GM12878 (cell line): Measurements from ENCODE around the gene CSTB. TPM values are rescaled to one million over a fixed set of nuclear protein-coding genes. Genes with fewer than 3 reads are reported as not detected.

Experiments
- ATAC-seq: fragments of 200-7000 bp; cut with Tn5 transposase; 3 replicates; pipeline ENCODE4 v1.9.1; 2020; ENCODE audit warnings: mild to moderate bottlenecking, moderate library complexity
- BruUV-seq: library from RNA; stranded (reverse); fragments of 400-500 nt; replicated peaks from 2 replicates; lab custom pipeline; 2021; lab: Mats Ljungman, UMichigan
- CTCF ChIA-PET: fragments of 300-600 bp; sonication (Branson Sonifier 250); formaldehyde crosslinking; extraction: SDS; loops from one replicate; lab custom pipeline; 2021; ENCODE audit warnings: inconsistent platforms; lab: Yijun Ruan, JAX
- POLR2A ChIA-PET: fragments of 350-600 bp; formaldehyde crosslinking; extraction: SDS; loops from one replicate; lab custom pipeline; 2021; ENCODE audit warnings: inconsistent platforms; lab: Charles Lee
- RAD21 ChIA-PET: fragments of 300-600 bp; sonication (Branson Sonifier 250); formaldehyde crosslinking; loops from one replicate; lab custom pipeline; 2023; ENCODE audit warnings: antibody characterized with exemption; ENCODE audit not compliant: unreplicated experiment; lab: Charles Lee
- SMC1A ChIA-PET: fragments of 300-600 bp; sonication (Branson Sonifier 250); formaldehyde crosslinking; loops from one replicate; lab custom pipeline; 2023; ENCODE audit not compliant: unreplicated experiment, uncharacterized antibody; lab: Charles Lee
- DNase-seq: peaks from one replicate; pipeline ENCODE4 v3.0.0-alpha.2; 2011; ENCODE audit warnings: low read depth, low spot score
- FAIRE-seq: peaks from 3 replicates; lab custom pipeline; 2011; peaks lifted over from hg19 to GRCh38; lab: Jason Lieb, UNC
- H2AFZ ChIP-seq: 2 replicates; pipeline ENCODE4 v1.6.0; 2011; ENCODE audit warnings: low read depth, low read length, control low read depth; ENCODE audit not compliant: control insufficient read depth
- H3K27ac ChIP-seq: 2 replicates; pipeline ENCODE4 v1.5.1; 2011; ENCODE audit warnings: control low read depth; ENCODE audit not compliant: control insufficient read depth, insufficient read depth
- H3K27me3 ChIP-seq, 2 experiments: replicated peaks in 1 of 2; 2 replicates each; pipeline versions ENCODE4 v1.6.0 to v1.6.1; 2011; ENCODE audit warnings: low read length in 1 of 2; ENCODE audit not compliant: control insufficient read depth in 2 of 2, insufficient read depth in 2 of 2
- H3K36me3 ChIP-seq, 2 experiments: 2 replicates each; pipeline ENCODE4 v1.5.1; 2011; ENCODE audit warnings: low read length in 1 of 2; ENCODE audit not compliant: control insufficient read depth in 2 of 2, insufficient read depth in 2 of 2
- H3K4me1 ChIP-seq: 2 replicates; pipeline ENCODE4 v1.6.1; 2011; ENCODE audit warnings: mild to moderate bottlenecking, low read length, moderate library complexity, mixed read lengths; ENCODE audit not compliant: control insufficient read depth, insufficient read depth
- H3K4me2 ChIP-seq: 2 replicates; pipeline ENCODE4 v1.6.0; 2011; ENCODE audit warnings: control low read depth; ENCODE audit not compliant: control insufficient read depth, insufficient read depth
- H3K4me3 ChIP-seq: fragments of 200-600 bp; sonication (generic); 2 replicates; pipeline ENCODE4 v1.5.1; 2016
- H3K79me2 ChIP-seq: 2 replicates; pipeline ENCODE4 v1.6.0; 2011; ENCODE audit warnings: low read length; ENCODE audit not compliant: control insufficient read depth, insufficient read depth
- H3K9ac ChIP-seq: 2 replicates; pipeline ENCODE4 v1.8.0; 2011; ENCODE audit warnings: low read length, control low read depth, mixed read lengths; ENCODE audit not compliant: control insufficient read depth, insufficient read depth
- H3K9me3 ChIP-seq: replicated peaks from 3 replicates; pipeline ENCODE4 v1.5.1; 2011; ENCODE audit warnings: mild to moderate bottlenecking, low read length; ENCODE audit not compliant: control insufficient read depth, insufficient read depth
- H4K20me1 ChIP-seq: 2 replicates; pipeline ENCODE4 v1.6.0; 2011; ENCODE audit not compliant: control insufficient read depth, insufficient read depth
- DPF2 ChIP-seq: fragments of 450-650 bp; IDR thresholded peaks from 2 replicates; pipeline ENCODE4 v1.6.1; 2017; ENCODE audit warnings: mild to moderate bottlenecking
- MYB ChIP-seq: fragments of 150-350 bp; IDR thresholded peaks from 2 replicates; pipeline ENCODE4 v1.6.1; 2014; ENCODE audit warnings: mild to moderate bottlenecking, low read depth, low read length, borderline replicate concordance
- NFYA ChIP-seq: IDR thresholded peaks from 2 replicates; pipeline ENCODE4 v1.6.1; 2011; ENCODE audit warnings: low read depth, mild to moderate bottlenecking, low read length, improper control_type of control experiment, borderline replicate concordance
- RB1 ChIP-seq: fragments of 450-650 bp; formaldehyde crosslinking; IDR thresholded peaks from 2 replicates; pipeline ENCODE4 v1.6.1; 2017; ENCODE audit warnings: mild to moderate bottlenecking, borderline replicate concordance
- ZNF622 ChIP-seq: fragments of 450-650 bp; IDR thresholded peaks from 2 replicates; pipeline ENCODE4 v1.6.1; 2017; ENCODE audit warnings: mild to moderate bottlenecking, inconsistent platforms
- WGBS: methylation state at CpG from one replicate; pipeline ENCODE4 v1.1.6; 2016; ENCODE audit warnings: low lambda C conversion rate; ENCODE audit not compliant: insufficient replicate concordance, insufficient coverage; ENCODE audit errors: missing lambda C conversion rate; 5-methylcytosine and 5-hydroxymethylcytosine counted together
- in situ Hi-C: fragments of 300-500 bp; cut with MboI; formaldehyde crosslinking; loops from 9 replicates; pipeline ENCODE4 v1.14.3; 2018; ENCODE audit warnings: mixed read lengths
- intact Hi-C: fragments of 100-400 bp; cut with micrococcal nuclease; formaldehyde crosslinking; loops from one replicate; pipeline ENCODE4 v1.14.2; 2022; ENCODE audit not compliant: unreplicated experiment
- polyA plus RNA-seq, 11 experiments: library from polyadenylated mRNA; depleted of rRNA in 4 of 11; unstranded in 6 of 11; stranded (reverse) in 5 of 11; fragments of >200 nt; fragmentation: Nextera tagmentation in 4 of 11; fragmentation: Illumina TruSeq in 1 of 11; extraction: Ambion mirVana in 4 of 11; extraction: Trizol in 1 of 11; gene quantifications; 1 replicate in 1 of 11; 2 replicates in 10 of 11; pipeline versions ENCODE4 v1.2.1 to v1.2.3, GENCODE V29; 2011 to 2016; ENCODE audit warnings: inconsistent platforms in 2 of 11, missing spikeins in 2 of 11, low read depth in 1 of 11
- total RNA-seq, 4 experiments: library from RNA; depleted of rRNA in 3 of 4; stranded (reverse); fragments of >200 nt in 3 of 4; fragmentation: Illumina TruSeq in 1 of 4; extraction: Trizol in 1 of 4; gene quantifications; 2 replicates each; pipeline versions ENCODE4 v1.2.1 to v1.2.3, GENCODE V29; 2013 to 2021
- TF ChIP-seq, protein P1 (sequence below): fragments of 150-350 bp; IDR thresholded peaks from 2 replicates; pipeline ENCODE4 v1.6.1; 2014; ENCODE audit warnings: mild to moderate bottlenecking, low read depth, low read length

Gene CSTB
- total and polyA plus RNA-seq, 10 of the 15 experiments (the other 5 are each of a cell fraction or from before 2014, with no cell fraction given) = 12.5 to 82.7 (median 41.9) TPM

DNA sequence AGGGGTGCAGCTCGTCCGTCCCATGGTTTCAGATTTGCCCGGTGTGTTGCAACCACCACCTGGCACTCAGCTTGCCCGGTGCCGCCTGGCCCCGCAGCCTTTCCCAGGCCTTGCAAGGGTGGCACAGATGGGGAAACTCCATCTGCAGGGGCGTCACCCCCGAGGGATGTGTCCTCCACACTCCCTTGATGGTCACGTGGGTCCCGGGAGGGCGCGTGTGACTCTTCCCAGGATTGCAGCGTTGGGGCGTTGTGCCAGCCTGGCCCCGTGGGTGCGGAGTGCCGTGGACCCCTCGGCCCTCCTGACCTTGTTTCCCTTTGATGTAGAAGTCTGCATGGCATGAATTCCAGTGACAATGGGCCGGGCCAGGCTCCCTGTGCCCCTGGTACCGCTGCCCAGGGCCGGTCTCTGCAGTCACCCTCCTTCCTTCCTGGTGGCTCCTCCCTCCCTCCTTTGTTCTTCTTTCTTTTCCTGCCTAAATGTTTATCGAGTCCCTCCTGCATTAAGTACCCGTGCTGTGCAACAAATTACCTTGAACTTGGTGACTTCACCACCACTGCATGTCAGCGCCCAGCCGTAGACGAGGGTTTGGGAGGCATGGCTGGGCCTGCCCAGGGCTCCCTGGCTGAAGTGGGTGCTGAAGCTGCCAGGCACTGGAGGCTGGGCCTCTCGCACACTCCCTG is 36.2 kb upstream of the CSTB start (continued):
- TF ChIP-seq MYB (no peak), RB1 (no peak), NFYA (no peak), ZNF622 (no peak)
- TF ChIP-seq, all 136 proteins: peak for 0

DNA sequence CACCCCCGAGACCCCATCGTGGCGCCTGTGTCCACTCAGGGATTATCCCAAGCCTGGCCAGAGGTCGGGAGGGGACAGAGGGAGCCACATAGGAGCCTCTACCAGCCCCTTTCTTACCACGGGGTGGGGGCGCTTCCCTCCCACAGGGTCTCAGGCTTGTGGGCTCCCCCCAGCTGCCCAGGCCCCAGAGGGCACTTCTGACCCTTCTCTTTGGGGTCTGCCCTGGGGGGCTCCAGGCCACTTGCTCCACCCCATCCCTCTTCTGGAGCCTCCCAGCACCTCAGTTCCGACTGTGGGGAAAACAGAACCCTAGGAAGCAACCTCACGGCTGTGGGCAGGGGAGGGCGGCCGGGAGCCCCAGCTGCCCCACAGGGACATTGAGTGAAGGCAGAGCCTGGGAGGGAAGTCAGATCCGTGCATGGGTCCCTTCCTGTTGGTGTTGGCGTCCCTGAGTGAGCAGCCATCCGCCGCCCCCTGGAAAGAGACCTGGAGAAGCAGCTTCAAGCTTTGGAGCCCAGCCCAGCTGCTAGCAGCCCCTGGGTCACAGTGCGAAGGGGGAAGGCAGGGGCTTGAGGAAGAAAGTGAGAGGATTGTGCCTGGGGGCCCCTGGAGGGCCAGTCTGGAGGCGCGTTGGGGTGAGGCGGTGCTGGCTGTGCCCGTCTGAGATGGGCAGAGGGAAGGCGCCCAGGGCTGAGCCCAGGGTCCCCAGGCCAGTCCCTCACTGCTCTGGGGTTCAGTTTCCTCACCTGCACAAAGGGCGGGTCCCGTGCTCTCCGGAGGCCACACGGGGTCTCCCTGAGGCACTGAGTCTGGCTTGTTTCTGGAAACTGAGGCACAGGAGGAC is 35.4 kb upstream of the CSTB start:
- Histone ChIP-seq H4K20me1 (no peaks in the 10 kb centered on the region), H3K9ac (peak overlapping the region; percentile 55), H3K4me3 (no peak overlapping the region), H3K4me2 (peak overlapping the region; percentile 82), H3K9me3 (no peaks in the 10 kb centered on the region), H3K4me1 (peaks cover 36% of the 10 kb centered on the region), H3K27me3 (no peaks in the 10 kb centered on the region), H3K79me2 (peaks cover 4% of the 10 kb centered on the region), H2AFZ (peak overlapping the region; percentile 79), H3K27ac (peak overlapping the region; percentile 50; the same call in 1 of the 2 replicates), H3K36me3 (peaks cover 0 to 2% of the 10 kb centered on the region in 2 experiments; a peak in 2 of 4 replicates)
- in situ Hi-C loops = no loop called here
- intact Hi-C loops = loop anchor here (1.0 kb wide), 3 partner anchors 53 to 164 kb away; no protein-coding TSS in a partner anchor
- SMC1A ChIA-PET = interaction anchor here (0.8 to 3.3 kb wide), 5 partner anchors 8 to 164 kb away, joined by 3 to 16 read pairs (median 3); no protein-coding TSS in a partner anchor
- DNase-seq (no peak), FAIRE-seq (no peak), ATAC-seq (peak; percentile 4)
- TF ChIP-seq, protein P1, sequence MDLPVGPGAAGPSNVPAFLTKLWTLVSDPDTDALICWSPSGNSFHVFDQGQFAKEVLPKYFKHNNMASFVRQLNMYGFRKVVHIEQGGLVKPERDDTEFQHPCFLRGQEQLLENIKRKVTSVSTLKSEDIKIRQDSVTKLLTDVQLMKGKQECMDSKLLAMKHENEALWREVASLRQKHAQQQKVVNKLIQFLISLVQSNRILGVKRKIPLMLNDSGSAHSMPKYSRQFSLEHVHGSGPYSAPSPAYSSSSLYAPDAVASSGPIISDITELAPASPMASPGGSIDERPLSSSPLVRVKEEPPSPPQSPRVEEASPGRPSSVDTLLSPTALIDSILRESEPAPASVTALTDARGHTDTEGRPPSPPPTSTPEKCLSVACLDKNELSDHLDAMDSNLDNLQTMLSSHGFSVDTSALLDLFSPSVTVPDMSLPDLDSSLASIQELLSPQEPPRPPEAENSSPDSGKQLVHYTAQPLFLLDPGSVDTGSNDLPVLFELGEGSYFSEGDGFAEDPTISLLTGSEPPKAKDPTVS = no peak
- no peak for TF ChIP-seq DPF2
- RAD21 ChIA-PET = interaction anchor here (0.7 to 3.6 kb wide), 6 partner anchors 51 to 161 kb away, joined by 3 to 21 read pairs (median 4); no protein-coding TSS in a partner anchor
- CTCF ChIA-PET = interaction anchor here (0.6 to 4.5 kb wide), 10 partner anchors 52 to 486 kb away, joined by 3 to 39 read pairs (median 4); no protein-coding TSS in a partner anchor
- 64% methylated on average over 23 of the region's 24 CpGs for WGBS
- BruUV-seq = no TSS peak
- POLR2A ChIA-PET = interaction anchor here (1.1 kb wide), 1 partner anchor 25 kb away, joined by 3 read pairs; no protein-coding TSS in a partner anchor
